Thyroid gland (tissue), 4 donors: ENCODE results near the gene TP53BP2.

Source experiments
- CTCF ChIP-seq, 6 experiments: fragments of 200-600 bp in 3 of 6; fragments of 450-650 bp in 3 of 6; sonication (generic) in 3 of 6; IDR thresholded peaks; one replicate each; pipeline ENCODE4 v1.5.1; 2016 to 2019; ENCODE audit warnings: antibody characterized with exemption in 6 of 6, mild to moderate bottlenecking in 2 of 6, inconsistent platforms in 1 of 6, moderate library complexity in 1 of 6
- POLR2A ChIP-seq, 2 donors: fragments of 450-650 bp; IDR thresholded peaks; one replicate each; pipeline ENCODE4 v1.6.1; 2017; ENCODE audit warnings: antibody characterized with exemption in 2 of 2, mild to moderate bottlenecking in 2 of 2, moderate library complexity in 1 of 2

DNA sequence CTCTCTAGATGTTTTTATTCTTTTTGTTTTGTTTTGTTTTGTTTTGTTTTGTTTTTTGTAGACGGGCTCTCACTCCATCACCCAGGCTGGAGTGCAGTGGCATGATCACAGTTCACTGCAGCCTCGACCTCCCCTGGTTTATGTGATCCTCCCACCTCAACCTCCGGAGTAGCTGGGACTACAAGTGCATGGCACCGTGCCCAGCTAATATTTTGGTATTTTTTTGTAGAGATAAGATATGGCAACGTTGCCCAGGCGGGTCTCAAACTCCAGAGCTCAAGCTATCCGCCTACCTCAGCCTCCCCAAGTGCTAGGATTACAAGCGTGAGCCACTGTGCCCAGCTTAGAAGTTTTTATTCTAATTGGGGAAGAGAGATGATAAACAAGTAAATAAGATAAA, 13.3 kb upstream of the TP53BP2 start:
- no peak for TF ChIP-seq CTCF (IDR thresholded peaks at IDR 0.05)
- no peak for TF ChIP-seq POLR2A (IDR thresholded peaks at IDR 0.05)
